HepG2 (cell line): ENCODE measurements around the gene OAF. TPM values are rescaled to one million over a fixed set of nuclear protein-coding genes. Genes with fewer than 3 reads are reported as not detected.

ENCODE experiments used
- ELK4 ChIP-seq: sonication (generic); formaldehyde crosslinking; IDR thresholded peaks from 2 replicates; pipeline ENCODE4 v1.9.0; 2021; ENCODE audit warnings: missing genetic modification reagents, borderline replicate concordance
- EP300 ChIP-seq, 3 experiments: sonication (generic) in 1 of 3; formaldehyde crosslinking in 1 of 3; IDR thresholded peaks; 2 replicates each; pipeline versions ENCODE4 v1.5.1 to v1.6.1; 2011 to 2020; ENCODE audit warnings: low read depth in 2 of 3, low read length in 2 of 3, borderline replicate concordance in 1 of 3, improper control_type of control experiment in 1 of 3, mild to moderate bottlenecking in 1 of 3, missing genetic modification reagents in 1 of 3, moderate library complexity in 1 of 3
- GFI1 ChIP-seq: sonication (generic); formaldehyde crosslinking; IDR thresholded peaks from 2 replicates; pipeline ENCODE4 v1.5.0; 2020; ENCODE audit warnings: missing genetic modification reagents, mild to moderate bottlenecking, borderline replicate concordance
- HDAC2 ChIP-seq: sonication (generic); formaldehyde crosslinking; IDR thresholded peaks from 2 replicates; pipeline ENCODE4 v1.4.0; 2020; ENCODE audit warnings: missing genetic modification reagents
- KDM6A ChIP-seq: IDR thresholded peaks from 2 replicates; pipeline ENCODE4 v1.6.1; 2016; ENCODE audit warnings: low read depth
- KLF6 ChIP-seq: IDR thresholded peaks from 2 replicates; pipeline ENCODE4 v1.8.0; 2016; ENCODE audit warnings: missing biosample characterization, missing genetic modification reagents
- KLF9 ChIP-seq: IDR thresholded peaks from 2 replicates; pipeline ENCODE4 v1.6.1; 2016; ENCODE audit warnings: low read depth
- POLR2AphosphoS2 ChIP-seq: IDR thresholded peaks from 2 replicates; pipeline ENCODE4 v1.6.1; 2011; ENCODE audit warnings: low read depth, low read length, improper control_type of control experiment
- SRSF4 ChIP-seq: fragments of 200-400 bp; formaldehyde crosslinking; IDR thresholded peaks from one replicate; pipeline ENCODE4 v1.6.1; 2018; ENCODE audit warnings: mild to moderate bottlenecking, low read depth, low read length, moderate library complexity; ENCODE audit not compliant: poor library complexity, severe bottlenecking
- ZNF556 ChIP-seq: sonication (generic); formaldehyde crosslinking; IDR thresholded peaks from 2 replicates; pipeline ENCODE4 v1.4.0; 2020; ENCODE audit warnings: mild to moderate bottlenecking, missing genetic modification reagents, borderline replicate concordance
- polyA plus RNA-seq, 8 experiments: library from polyadenylated mRNA; depleted of rRNA in 3 of 8; stranded (reverse) in 7 of 8; unstranded in 1 of 8; fragments of >200 nt; fragmentation: Illumina TruSeq in 4 of 8; extraction: Trizol in 4 of 8; gene quantifications; 2 replicates each; pipeline versions ENCODE4 v1.2.1 to v1.2.3, GENCODE V29; 2011 to 2016; ENCODE audit warnings: low read depth in 4 of 8, missing spikeins in 1 of 8, mixed read lengths in 1 of 8; ENCODE audit not compliant: insufficient read depth in 1 of 8
- total RNA-seq, 5 experiments: library from RNA; depleted of rRNA; stranded (reverse); fragments of >200 nt; fragmentation: Illumina TruSeq; extraction: Trizol; gene quantifications; 2 replicates each; pipeline ENCODE4 v1.2.3, GENCODE V29; 2016; ENCODE audit warnings: low read depth in 1 of 5
- TF ChIP-seq, protein P1 (sequence below): sonication (generic); formaldehyde crosslinking; IDR thresholded peaks from 2 replicates; pipeline ENCODE4; 2020; ENCODE audit warnings: missing genetic modification reagents, mild to moderate bottlenecking, borderline replicate concordance
- TF ChIP-seq, protein P2 (sequence below): sonication (generic); formaldehyde crosslinking; IDR thresholded peaks from 2 replicates; pipeline ENCODE4 v1.5.0; 2020; ENCODE audit warnings: missing genetic modification reagents
- TF ChIP-seq, protein P3 (sequence below): sonication (generic); formaldehyde crosslinking; IDR thresholded peaks from 2 replicates; pipeline ENCODE4 v1.8.0; 2022; ENCODE audit warnings: low read depth, missing genetic modification reagents
- TF ChIP-seq, protein P4 (sequence below): sonication (generic); formaldehyde crosslinking; IDR thresholded peaks from 2 replicates; pipeline ENCODE4 v1.4.0; 2020; ENCODE audit warnings: low read depth, missing genetic modification reagents

The OAF gene
- total and polyA plus RNA-seq, 2 of the 13 experiments (the other 11 are each of a cell fraction or from before 2014, with no cell fraction given) = 63.7 to 94.6 TPM

DNA sequence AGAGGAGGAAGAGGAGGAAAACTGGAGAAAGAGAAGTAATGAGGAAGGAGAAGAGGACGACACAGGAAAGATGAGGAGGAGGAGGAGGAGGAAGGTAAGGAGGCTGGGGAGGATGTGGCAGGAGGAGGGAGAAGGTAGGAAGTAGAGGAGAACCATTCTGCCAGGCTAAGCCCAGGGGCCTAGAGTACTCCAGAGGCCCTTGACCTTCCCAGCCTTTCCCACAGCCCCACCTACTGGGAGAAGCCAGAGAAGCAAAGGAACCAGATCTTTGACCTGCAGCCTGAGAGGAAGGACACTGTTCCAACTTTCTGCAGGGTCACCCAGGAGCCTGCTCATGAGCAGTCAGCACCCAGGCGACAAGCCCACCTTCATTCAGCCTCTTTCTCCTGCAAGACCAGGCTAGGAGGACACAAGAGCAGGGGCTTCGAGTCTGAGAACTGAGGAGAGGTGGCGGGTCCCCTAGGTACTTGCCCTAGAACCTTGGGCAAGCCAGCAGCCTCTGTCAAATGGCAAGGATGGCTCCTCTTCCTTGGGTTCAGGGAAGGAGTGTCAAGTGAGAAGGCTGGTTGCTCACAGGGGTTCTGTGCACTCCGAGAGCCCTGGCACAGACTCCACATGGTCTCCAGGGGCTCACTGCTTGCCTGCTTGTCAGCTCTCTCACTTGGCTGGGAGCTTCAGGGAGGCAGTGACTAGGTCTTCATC, 27.9 kb upstream of the OAF start (continued):
- TF ChIP-seq, protein P1, sequence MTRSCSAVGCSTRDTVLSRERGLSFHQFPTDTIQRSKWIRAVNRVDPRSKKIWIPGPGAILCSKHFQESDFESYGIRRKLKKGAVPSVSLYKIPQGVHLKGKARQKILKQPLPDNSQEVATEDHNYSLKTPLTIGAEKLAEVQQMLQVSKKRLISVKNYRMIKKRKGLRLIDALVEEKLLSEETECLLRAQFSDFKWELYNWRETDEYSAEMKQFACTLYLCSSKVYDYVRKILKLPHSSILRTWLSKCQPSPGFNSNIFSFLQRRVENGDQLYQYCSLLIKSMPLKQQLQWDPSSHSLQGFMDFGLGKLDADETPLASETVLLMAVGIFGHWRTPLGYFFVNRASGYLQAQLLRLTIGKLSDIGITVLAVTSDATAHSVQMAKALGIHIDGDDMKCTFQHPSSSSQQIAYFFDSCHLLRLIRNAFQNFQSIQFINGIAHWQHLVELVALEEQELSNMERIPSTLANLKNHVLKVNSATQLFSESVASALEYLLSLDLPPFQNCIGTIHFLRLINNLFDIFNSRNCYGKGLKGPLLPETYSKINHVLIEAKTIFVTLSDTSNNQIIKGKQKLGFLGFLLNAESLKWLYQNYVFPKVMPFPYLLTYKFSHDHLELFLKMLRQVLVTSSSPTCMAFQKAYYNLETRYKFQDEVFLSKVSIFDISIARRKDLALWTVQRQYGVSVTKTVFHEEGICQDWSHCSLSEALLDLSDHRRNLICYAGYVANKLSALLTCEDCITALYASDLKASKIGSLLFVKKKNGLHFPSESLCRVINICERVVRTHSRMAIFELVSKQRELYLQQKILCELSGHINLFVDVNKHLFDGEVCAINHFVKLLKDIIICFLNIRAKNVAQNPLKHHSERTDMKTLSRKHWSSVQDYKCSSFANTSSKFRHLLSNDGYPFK (CRISPR knock-in tag) = no peak
- TF ChIP-seq ELK4 (CRISPR knock-in tag) (no peak), KLF6 (CRISPR knock-in tag) (no peak), SRSF4 (no peak), EP300 (IDR thresholded peaks at IDR 0.05; ENCODE audit: low read depth in 2 of 2, low read length in 2 of 2) (no peak), EP300 (CRISPR knock-in tag; IDR thresholded peaks at IDR 0.05; ENCODE audit: borderline replicate concordance) (0 out of 2 replicates have a peak, but pooled peaks have one; percentile 9), KLF9 (CRISPR knock-in tag) (no peak), GFI1 (0 out of 2 replicates have a peak, but pooled peaks have one; percentile 50), KDM6A (CRISPR knock-in tag) (no peak), POLR2AphosphoS2 (no peak), ZNF556 (CRISPR knock-in tag) (peak; percentile 39; the same call in 1 of the 2 replicates), HDAC2 (CRISPR knock-in tag) (peak; percentile 52; the same call in 1 of the 2 replicates)
- TF ChIP-seq, protein P2, sequence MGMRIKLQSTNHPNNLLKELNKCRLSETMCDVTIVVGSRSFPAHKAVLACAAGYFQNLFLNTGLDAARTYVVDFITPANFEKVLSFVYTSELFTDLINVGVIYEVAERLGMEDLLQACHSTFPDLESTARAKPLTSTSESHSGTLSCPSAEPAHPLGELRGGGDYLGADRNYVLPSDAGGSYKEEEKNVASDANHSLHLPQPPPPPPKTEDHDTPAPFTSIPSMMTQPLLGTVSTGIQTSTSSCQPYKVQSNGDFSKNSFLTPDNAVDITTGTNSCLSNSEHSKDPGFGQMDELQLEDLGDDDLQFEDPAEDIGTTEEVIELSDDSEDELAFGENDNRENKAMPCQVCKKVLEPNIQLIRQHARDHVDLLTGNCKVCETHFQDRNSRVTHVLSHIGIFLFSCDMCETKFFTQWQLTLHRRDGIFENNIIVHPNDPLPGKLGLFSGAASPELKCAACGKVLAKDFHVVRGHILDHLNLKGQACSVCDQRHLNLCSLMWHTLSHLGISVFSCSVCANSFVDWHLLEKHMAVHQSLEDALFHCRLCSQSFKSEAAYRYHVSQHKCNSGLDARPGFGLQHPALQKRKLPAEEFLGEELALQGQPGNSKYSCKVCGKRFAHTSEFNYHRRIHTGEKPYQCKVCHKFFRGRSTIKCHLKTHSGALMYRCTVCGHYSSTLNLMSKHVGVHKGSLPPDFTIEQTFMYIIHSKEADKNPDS (CRISPR knock-in tag) = no peak
- TF ChIP-seq, protein P3, sequence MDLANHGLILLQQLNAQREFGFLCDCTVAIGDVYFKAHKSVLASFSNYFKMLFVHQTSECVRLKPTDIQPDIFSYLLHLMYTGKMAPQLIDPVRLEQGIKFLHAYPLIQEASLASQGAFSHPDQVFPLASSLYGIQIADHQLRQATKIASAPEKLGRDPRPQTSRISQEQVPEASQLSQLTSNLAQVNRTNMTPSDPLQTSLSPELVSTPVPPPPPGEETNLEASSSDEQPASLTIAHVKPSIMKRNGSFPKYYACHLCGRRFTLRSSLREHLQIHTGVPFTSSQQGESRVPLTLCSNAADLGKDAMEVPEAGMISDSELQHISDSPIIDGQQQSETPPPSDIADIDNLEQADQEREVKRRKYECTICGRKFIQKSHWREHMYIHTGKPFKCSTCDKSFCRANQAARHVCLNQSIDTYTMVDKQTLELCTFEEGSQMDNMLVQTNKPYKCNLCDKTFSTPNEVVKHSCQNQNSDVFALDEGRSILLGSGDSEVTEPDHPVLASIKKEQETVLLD (CRISPR knock-in tag) = no peak
- TF ChIP-seq, protein P4, sequence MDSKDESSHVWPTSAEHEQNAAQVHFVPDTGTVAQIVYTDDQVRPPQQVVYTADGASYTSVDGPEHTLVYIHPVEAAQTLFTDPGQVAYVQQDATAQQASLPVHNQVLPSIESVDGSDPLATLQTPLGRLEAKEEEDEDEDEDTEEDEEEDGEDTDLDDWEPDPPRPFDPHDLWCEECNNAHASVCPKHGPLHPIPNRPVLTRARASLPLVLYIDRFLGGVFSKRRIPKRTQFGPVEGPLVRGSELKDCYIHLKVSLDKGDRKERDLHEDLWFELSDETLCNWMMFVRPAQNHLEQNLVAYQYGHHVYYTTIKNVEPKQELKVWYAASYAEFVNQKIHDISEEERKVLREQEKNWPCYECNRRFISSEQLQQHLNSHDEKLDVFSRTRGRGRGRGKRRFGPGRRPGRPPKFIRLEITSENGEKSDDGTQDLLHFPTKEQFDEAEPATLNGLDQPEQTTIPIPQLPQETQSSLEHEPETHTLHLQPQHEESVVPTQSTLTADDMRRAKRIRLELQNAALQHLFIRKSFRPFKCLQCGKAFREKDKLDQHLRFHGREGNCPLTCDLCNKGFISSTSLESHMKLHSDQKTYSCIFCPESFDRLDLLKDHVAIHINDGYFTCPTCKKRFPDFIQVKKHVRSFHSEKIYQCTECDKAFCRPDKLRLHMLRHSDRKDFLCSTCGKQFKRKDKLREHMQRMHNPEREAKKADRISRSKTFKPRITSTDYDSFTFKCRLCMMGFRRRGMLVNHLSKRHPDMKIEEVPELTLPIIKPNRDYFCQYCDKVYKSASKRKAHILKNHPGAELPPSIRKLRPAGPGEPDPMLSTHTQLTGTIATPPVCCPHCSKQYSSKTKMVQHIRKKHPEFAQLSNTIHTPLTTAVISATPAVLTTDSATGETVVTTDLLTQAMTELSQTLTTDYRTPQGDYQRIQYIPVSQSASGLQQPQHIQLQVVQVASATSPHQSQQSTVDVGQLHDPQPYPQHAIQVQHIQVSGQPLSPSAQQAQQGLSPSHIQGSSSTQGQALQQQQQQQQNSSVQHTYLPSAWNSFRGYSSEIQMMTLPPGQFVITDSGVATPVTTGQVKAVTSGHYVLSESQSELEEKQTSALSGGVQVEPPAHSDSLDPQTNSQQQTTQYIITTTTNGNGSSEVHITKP (CRISPR knock-in tag) = no peak
